Osteoblast (primary cell): Measurements from ENCODE around the gene TTLL5. TPM values are rescaled to one million over a fixed set of nuclear protein-coding genes. Genes with fewer than 3 reads are reported as not detected.

Experiments
- DNase-seq: peaks from one replicate; pipeline ENCODE4 v3.0.0; 2011; ENCODE audit warnings: low spot score, mixed read lengths; ENCODE audit not compliant: insufficient read length; ENCODE audit errors: missing footprints
- H2AFZ ChIP-seq: 2 replicates; pipeline ENCODE4 v1.6.0; 2011; ENCODE audit warnings: mild to moderate bottlenecking, low read length
- H3K27ac ChIP-seq: 2 replicates; pipeline ENCODE4 v1.5.1; 2011; ENCODE audit warnings: mild to moderate bottlenecking, low read depth, low read length, moderate library complexity
- H3K27me3 ChIP-seq: 2 replicates; pipeline ENCODE4 v1.6.0; 2012; ENCODE audit warnings: mild to moderate bottlenecking, control low read depth, inconsistent platforms, low read length, moderate library complexity; ENCODE audit not compliant: insufficient read depth
- H3K36me3 ChIP-seq: 2 replicates; pipeline ENCODE4 v1.5.1; 2011; ENCODE audit warnings: mild to moderate bottlenecking, low read length, control low read depth, moderate library complexity; ENCODE audit not compliant: insufficient read depth
- H3K4me1 ChIP-seq: 2 replicates; pipeline ENCODE4 v1.5.1; 2011; ENCODE audit warnings: mild to moderate bottlenecking, low read length, control low read depth, moderate library complexity; ENCODE audit not compliant: insufficient read depth
- H3K4me2 ChIP-seq: 2 replicates; pipeline ENCODE4 v1.6.0; 2011; ENCODE audit warnings: mild to moderate bottlenecking, low read length; ENCODE audit not compliant: insufficient read depth
- H3K4me3 ChIP-seq: fragments of 200-600 bp; sonication (generic); 3 replicates; pipeline ENCODE4 v1.5.1; 2012; ENCODE audit warnings: mild to moderate bottlenecking, low read length, inconsistent platforms; ENCODE audit not compliant: insufficient read depth
- H3K79me2 ChIP-seq: 2 replicates; pipeline ENCODE4 v1.6.0; 2012; ENCODE audit warnings: mild to moderate bottlenecking, low read length, control low read depth, inconsistent platforms; ENCODE audit not compliant: insufficient read depth
- H3K9me3 ChIP-seq: 2 replicates; pipeline ENCODE4 v1.5.1; 2011; ENCODE audit warnings: low read depth, low read length, control low read depth
- H4K20me1 ChIP-seq: 2 replicates; pipeline ENCODE4 v1.6.0; 2012; ENCODE audit warnings: mild to moderate bottlenecking, low read length, control low read depth; ENCODE audit not compliant: insufficient read depth
- CTCF ChIP-seq: IDR thresholded peaks from 2 replicates; pipeline ENCODE4 v1.5.1; 2011; ENCODE audit warnings: mild to moderate bottlenecking, low read depth, low read length, moderate library complexity; ENCODE audit errors: extremely low read depth
- total RNA-seq: library from RNA; depleted of rRNA; stranded (reverse); fragments of >200 nt; gene quantifications from 2 replicates; pipeline ENCODE4 v1.2.3, GENCODE V29; 2012

TTLL5 gene
- total RNA-seq, 1 donor: 30.4 TPM

- Histone ChIP-seq H3K4me3 (no peak overlapping the region), H3K27ac (no peak overlapping the region), H2AFZ (no peak overlapping the region), H3K79me2 (no peaks in the 10 kb centered on the region), H3K36me3 (no peaks in the 10 kb centered on the region), H3K9me3 (no peaks in the 10 kb centered on the region), H3K27me3 (no peaks in the 10 kb centered on the region), H4K20me1 (no peaks in the 10 kb centered on the region), H3K4me2 (no peak overlapping the region), H3K4me1 (no peaks in the 10 kb centered on the region)
- TF ChIP-seq CTCF: no peak
- DNase-seq: no peak
These were observed 291.4 kb downstream of the TTLL5 start for GRCh38 chr14:75952489-75952888.

GRCh38 chr14:75959031-75959430 lies 298.0 kb downstream of the TTLL5 start:
- H4K20me1 ChIP-seq: no peaks in the 10 kb centered on the region
- peaks cover 3% of the 10 kb centered on the region for H3K36me3 ChIP-seq
- DNase-seq: no peak
- no peak overlapping the region for H2AFZ ChIP-seq
- H3K4me3 ChIP-seq: no peak overlapping the region
- no peaks in the 10 kb centered on the region for H3K27me3 ChIP-seq
- H3K27ac ChIP-seq: no peak overlapping the region
- no peaks in the 10 kb centered on the region for H3K9me3 ChIP-seq
- no peaks in the 10 kb centered on the region for H3K79me2 ChIP-seq
- H3K4me2 ChIP-seq: no peak overlapping the region
- TF ChIP-seq CTCF: no peak
- H3K4me1 ChIP-seq: no peaks in the 10 kb centered on the region

- Histone ChIP-seq H3K4me3 (no peak overlapping the region), H3K27me3 (no peaks in the 10 kb centered on the region)
- no peak for DNase-seq
These were observed 299.2 kb downstream of the TTLL5 start for GRCh38 chr14:75960231-75960630.

GRCh38 chr14:75961662-75962061 lies 300.6 kb downstream of the TTLL5 start:
- Histone ChIP-seq H3K9me3 (no peaks in the 10 kb centered on the region), H2AFZ (no peak overlapping the region), H3K4me2 (no peak overlapping the region), H3K4me1 (no peaks in the 10 kb centered on the region), H4K20me1 (no peaks in the 10 kb centered on the region), H3K36me3 (peaks cover 3% of the 10 kb centered on the region), H3K27me3 (no peaks in the 10 kb centered on the region), H3K4me3 (no peak overlapping the region), H3K79me2 (no peaks in the 10 kb centered on the region), H3K27ac (no peak overlapping the region)
- no peak for DNase-seq
- no peak for TF ChIP-seq CTCF

More at GRCh38 chr14:75960231-75960630, 299.2 kb downstream of the TTLL5 start:
- no peak overlapping the region for H3K4me2 ChIP-seq
- no peaks in the 10 kb centered on the region for H4K20me1 ChIP-seq
- no peak for TF ChIP-seq CTCF
- no peaks in the 10 kb centered on the region for H3K79me2 ChIP-seq
- H3K36me3 ChIP-seq: peaks cover 3% of the 10 kb centered on the region
- no peak overlapping the region for H3K27ac ChIP-seq
- no peak overlapping the region for H2AFZ ChIP-seq
- H3K9me3 ChIP-seq: no peaks in the 10 kb centered on the region
- no peaks in the 10 kb centered on the region for H3K4me1 ChIP-seq
